Stimulated activated CD4-positive, alpha-beta T cell treated with anti-CD3 and anti-CD28 coated beads, TNF-alpha, amount 100 ng/mL, for 24 hours (primary cell): ENCODE results near the gene AKAP13.
"Not testable (repeated sequence)": the region's sequence is repeated elsewhere in the genome, so short reads cannot be mapped to it uniquely, and the experiment has no call there.

Experiments
- DNase-seq, 3 experiments: peaks; one replicate each; pipeline ENCODE4 v3.0.0-alpha.2; 2020; ENCODE audit warnings: low read depth in 3 of 3

AKAP13 gene

DNA sequence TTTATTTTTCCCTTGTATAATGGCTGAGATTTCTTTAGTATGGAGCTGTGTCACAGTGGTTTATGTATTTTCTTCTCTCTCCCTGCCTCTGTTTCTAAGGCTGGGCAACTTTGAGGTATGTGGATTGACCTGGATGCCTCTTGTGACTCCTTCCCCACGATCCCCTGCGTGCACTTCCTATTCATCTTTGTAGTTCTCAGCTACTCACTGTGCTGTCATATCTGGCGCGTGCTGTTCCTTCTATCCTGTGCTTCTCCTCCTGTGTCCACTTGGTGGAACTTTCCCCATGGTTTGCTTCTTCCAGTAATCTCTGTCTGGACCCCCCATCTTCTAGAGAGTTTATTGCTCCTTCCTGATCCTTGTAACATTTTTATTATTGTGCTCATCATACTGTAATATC, 97.3 kb downstream of the AKAP13 start:
- DNase-seq = no peak

DNA sequence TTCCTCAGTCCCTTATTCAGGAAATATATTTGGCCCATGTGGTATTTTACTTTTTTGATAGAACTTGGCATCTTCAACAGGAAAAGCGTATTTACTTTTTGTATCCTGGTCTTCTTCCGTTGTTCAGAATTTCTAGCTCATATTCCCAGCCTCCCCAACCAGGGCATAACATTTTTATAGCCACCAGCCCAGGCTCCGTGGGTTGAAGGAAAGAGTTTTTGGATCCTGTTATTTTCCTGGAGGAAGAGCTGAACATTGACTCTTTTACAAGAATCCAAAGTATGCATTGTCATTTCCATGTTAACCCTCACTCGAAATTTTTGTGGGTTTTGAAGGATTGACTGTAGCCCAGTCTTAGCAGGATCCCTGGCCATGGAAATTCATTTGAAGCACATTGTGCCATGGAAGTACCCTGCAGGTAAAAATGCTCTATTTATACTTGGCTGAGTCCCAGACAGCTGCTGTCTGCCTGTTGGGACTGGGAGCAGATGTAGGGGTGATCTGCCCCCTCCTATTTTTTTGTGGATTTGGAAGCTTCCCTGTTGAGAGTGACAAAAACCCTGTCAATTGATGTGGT, 98.8 kb downstream of the AKAP13 start:
- DNase-seq = no peak

DNA sequence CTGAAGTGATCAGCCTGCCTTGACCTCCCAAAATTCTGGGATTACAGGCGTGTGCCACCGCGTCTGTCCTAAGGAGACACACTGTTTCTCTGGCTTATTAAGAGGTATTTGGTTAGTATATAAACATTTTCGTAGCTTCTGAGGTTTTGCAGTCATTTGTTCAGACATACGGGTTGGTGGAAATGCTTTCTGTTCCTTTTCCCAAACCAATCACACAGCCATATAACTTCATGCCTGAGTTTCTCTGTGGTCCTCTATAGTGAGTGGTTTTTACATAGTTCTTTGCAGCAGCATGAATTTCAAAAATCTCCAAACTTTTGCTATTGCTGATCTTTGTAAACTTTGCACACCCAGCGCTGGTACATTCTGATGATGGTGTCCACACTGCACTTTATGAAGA, 100.5 kb downstream of the AKAP13 start:
- DNase-seq = no peak

DNA sequence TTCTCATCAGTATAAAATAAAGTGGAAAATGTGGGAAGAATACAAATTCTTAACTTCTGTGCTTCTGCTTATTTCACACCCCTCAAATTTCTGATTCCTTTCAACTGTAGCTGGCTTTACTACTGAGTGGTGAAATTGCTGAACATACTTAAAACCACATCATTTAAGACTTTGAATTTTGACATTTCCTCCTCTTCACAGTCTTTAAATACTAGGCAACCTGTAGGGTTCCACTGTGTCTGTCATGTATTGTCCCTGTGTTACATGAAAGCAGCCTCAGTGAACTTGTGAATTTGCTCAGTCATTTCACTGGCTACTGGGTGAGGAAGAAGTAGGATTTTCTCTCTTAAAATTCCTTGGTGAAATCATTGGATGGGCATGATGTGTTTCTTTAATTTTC, 101.1 kb downstream of the AKAP13 start:
- not testable (repeated sequence) for DNase-seq

DNA sequence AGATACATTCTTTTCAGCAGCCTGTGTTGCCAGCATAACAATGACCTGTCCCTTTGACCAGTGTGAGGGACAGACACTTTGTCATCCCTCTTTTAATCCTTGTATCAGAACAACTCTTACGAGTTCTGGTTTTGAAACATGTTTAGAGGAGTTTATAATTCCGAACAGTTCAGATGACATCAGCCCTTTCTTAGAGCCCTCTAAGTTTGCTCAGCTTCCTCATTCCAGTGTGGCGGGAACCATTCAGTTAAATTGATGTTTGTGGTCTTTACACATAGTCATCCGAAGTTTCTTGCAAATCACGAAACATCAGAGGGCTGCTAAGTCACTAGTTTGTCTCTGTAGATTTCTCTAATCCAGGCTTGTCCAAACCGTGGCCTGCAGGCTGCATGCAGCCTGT, 102.5 kb downstream of the AKAP13 start:
- no peak for DNase-seq

- DNase-seq = not testable (repeated sequence)
These were observed 103.6 kb downstream of the AKAP13 start for GRCh38 chr15:85483955-85484354.

- not testable (repeated sequence) for DNase-seq
These were observed 104.5 kb downstream of the AKAP13 start for GRCh38 chr15:85484923-85485322.

- peak; percentile 22 to 64 (median 49) for DNase-seq
These were observed 105.7 kb downstream of the AKAP13 start for GRCh38 chr15:85485956-85486567.

GRCh38 chr15:85487796-85488195, 107.4 kb downstream of the AKAP13 start:
- DNase-seq = not testable (repeated sequence)

GRCh38 chr15:85488997-85489396, 108.6 kb downstream of the AKAP13 start:
- DNase-seq = no peak

- no peak for DNase-seq
These were observed 109.5 kb downstream of the AKAP13 start for GRCh38 chr15:85489773-85490493.

GRCh38 chr15:85490856-85491255, 110.5 kb downstream of the AKAP13 start:
- DNase-seq = no peak

- DNase-seq = no peak
These were observed 111.3 kb downstream of the AKAP13 start for GRCh38 chr15:85491691-85492090.

DNA sequence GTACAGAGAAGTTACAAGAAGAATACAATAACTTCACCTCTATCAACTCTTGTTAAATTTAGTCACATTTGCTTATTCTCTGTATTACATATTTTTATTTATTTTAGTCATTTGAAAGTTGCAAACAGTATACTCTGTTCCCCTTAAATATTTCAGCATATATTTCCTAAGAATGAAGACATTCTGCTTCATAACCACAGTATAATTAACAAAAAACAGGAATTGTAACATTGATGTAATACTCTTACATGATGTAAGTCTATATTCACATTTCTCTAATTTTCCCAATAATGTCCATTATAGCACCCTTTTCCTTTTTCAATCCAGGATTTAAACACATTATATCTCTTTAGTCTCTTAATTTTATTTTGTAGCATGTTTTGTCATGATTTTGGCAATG, 112.0 kb downstream of the AKAP13 start:
- no peak for DNase-seq

- no peak for DNase-seq
These were observed 112.9 kb downstream of the AKAP13 start for GRCh38 chr15:85493260-85493659.

GRCh38 chr15:85494048-85494777, 113.8 kb downstream of the AKAP13 start:
- DNase-seq = no peak

GRCh38 chr15:85495096-85495495, 114.7 kb downstream of the AKAP13 start:
- no peak for DNase-seq

- no peak for DNase-seq
These were observed 115.1 kb downstream of the AKAP13 start for GRCh38 chr15:85495544-85495943.

DNA sequence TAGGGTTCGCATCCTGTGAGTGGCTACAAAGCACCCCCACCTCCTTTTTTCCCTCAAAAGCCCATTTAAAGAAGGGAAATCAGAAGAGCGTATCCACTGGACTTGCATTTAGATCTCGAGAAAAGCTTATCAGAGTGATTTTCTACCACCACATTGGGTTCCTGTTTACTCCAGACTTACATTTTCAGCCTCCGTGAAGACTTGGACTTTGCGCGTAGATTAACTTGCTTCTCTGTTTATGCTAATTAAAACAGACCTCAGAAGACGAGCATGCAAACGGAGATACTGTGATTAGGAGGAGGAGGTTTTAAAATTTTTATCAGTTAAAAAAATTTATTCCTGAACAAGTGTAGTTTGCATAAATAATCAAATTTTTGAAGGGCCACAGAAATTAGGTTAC, 115.7 kb downstream of the AKAP13 start:
- no peak for DNase-seq

GRCh38 chr15:85496551-85497171, 116.3 kb downstream of the AKAP13 start:
- DNase-seq = no peak

DNA sequence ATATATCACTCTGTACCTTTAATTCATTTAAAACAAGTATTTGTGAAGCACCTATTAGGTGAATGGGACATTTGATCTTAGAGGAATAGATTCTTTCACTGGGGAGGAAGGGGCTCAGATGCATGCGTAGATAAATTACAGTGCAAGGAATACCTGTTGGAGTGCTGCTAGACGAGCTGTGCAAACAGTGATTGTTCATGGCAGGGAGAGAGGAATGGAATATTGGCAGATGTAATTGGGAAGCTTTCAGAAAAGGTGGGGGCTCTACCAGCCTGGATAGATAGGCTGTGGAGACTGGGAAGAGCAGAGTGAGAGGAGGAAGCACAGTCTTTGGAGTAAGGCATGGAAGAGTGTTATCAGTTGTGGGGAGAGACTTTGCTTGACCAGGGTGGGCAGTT, 116.8 kb downstream of the AKAP13 start:
- no peak for DNase-seq

- DNase-seq = no peak
These were observed 118.1 kb downstream of the AKAP13 start for GRCh38 chr15:85498471-85498870.
